Nephron (organoid): ENCODE measurements around the gene RNF214.
A peak's percentile ranks its signal among the peaks of the same experiment; 100 is the strongest.

ENCODE experiments used
- H3K27ac Mint-ChIP-seq, 3 experiments: 2 replicates each; pipeline ENCODE4 v1.8.0; 2020; ENCODE audit warnings: mixed read lengths in 3 of 3, mild to moderate bottlenecking in 2 of 3, moderate library complexity in 1 of 3
- H3K27me3 Mint-ChIP-seq: 2 replicates; pipeline ENCODE4 v1.8.0; 2021; ENCODE audit warnings: low read depth, mild to moderate bottlenecking, moderate library complexity, mixed read lengths
- H3K36me3 Mint-ChIP-seq: 2 replicates; pipeline ENCODE4 v1.8.0; 2020; ENCODE audit warnings: low read depth, mixed read lengths
- H3K4me1 Mint-ChIP-seq: 2 replicates; pipeline ENCODE4 v1.8.0; 2020; ENCODE audit warnings: mixed read lengths
- H3K4me3 Mint-ChIP-seq, 3 experiments: 2 replicates each; pipeline ENCODE4 v1.8.0; 2020; ENCODE audit warnings: mild to moderate bottlenecking in 3 of 3, mixed read lengths in 3 of 3, moderate library complexity in 2 of 3
- H3K9me3 Mint-ChIP-seq: 2 replicates; pipeline ENCODE4 v1.8.0; 2020; ENCODE audit warnings: mixed read lengths
- CTCF ChIP-seq, 3 experiments: fragments of 200-600 bp; sonication (generic); IDR thresholded peaks; one replicate each; pipeline ENCODE4 v1.5.0; 2021; ENCODE audit warnings: antibody characterized with exemption in 3 of 3; ENCODE audit not compliant: unreplicated experiment in 3 of 3

The RNF214 gene

GRCh38 chr11:117289795-117290194 is 57.3 kb downstream of the RNF214 start:
- peaks cover 82% of the 10 kb centered on the region for H3K36me3 Mint-ChIP-seq

GRCh38 chr11:117290809-117291396 is 58.4 kb downstream of the RNF214 start, which contains the start of gene BACE1-AS:
TSS of gene BACE1-AS (plus strand) at chr11:117291346.
- Mint-ChIP-seq H3K27ac (no peak within 1 kb of the TSS), H3K27me3 (no peaks in the 10 kb centered on the region), H3K4me3 (no peak within 1 kb of the TSS)

More at GRCh38 chr11:117289795-117290194, 57.3 kb downstream of the RNF214 start:
- no peaks in the 10 kb centered on the region for H3K4me1 Mint-ChIP-seq
- no peaks in the 10 kb centered on the region for H3K27me3 Mint-ChIP-seq
- H3K4me3 Mint-ChIP-seq, result no peak overlapping the region
- no peak for TF ChIP-seq CTCF (IDR thresholded peaks at IDR 0.05; ENCODE audit: unreplicated experiment in 3 of 3)
- no peak overlapping the region for H3K27ac Mint-ChIP-seq
- H3K9me3 Mint-ChIP-seq, result no peaks in the 10 kb centered on the region

GRCh38 chr11:117292616-117293015 is 60.1 kb downstream of the RNF214 start:
- H3K4me3 Mint-ChIP-seq, result no peak overlapping the region
- no peaks in the 10 kb centered on the region for H3K27me3 Mint-ChIP-seq
- H3K27ac Mint-ChIP-seq, result no peak overlapping the region
- H3K36me3 Mint-ChIP-seq, result peaks cover 63% of the 10 kb centered on the region
- peaks cover 4% of the 10 kb centered on the region for H3K4me1 Mint-ChIP-seq
- no peaks in the 10 kb centered on the region for H3K9me3 Mint-ChIP-seq
- no peak for TF ChIP-seq CTCF (IDR thresholded peaks at IDR 0.05; ENCODE audit: unreplicated experiment in 3 of 3)

More at GRCh38 chr11:117290809-117291396, 58.4 kb downstream of the RNF214 start, which contains the start of gene BACE1-AS:
- H3K4me1 Mint-ChIP-seq, result no peaks in the 10 kb centered on the region
- no peak for TF ChIP-seq CTCF (IDR thresholded peaks at IDR 0.05; ENCODE audit: unreplicated experiment in 3 of 3)
- H3K9me3 Mint-ChIP-seq, result no peaks in the 10 kb centered on the region
- H3K36me3 Mint-ChIP-seq, result peaks cover 75% of the 10 kb centered on the region

DNA sequence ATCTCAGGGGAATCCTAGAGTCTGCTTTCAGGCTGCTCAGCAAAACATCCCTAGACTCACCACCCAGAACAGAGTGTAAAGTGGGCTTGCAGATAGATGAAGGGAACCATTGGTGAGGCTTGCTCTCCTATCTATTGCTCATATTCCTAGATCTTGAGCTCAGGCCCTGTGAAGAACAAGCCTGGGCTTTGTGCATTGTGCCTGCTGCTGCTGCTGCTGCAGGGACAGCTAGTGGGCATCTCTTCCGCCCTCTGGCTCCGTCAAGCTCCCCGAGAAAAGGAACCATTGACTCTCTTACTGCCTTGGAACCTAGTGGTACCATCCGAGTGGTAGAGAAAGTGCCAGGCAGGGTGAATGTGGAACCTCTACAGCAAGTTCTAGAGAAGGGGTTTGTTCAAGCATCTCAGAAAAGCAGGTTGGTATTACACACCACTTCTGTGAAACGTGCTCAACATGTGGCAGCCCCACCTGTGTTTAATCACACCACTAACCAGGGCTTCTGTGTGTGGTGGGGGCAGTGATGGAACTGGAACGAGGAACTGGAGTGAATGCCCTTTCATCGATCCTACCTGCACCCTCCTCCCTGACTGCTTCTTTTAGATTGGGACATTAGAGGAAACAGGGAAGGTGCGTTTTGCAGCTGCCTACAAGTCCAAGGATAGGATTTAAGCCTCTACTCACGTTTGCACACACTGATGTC is 63.1 kb downstream of the RNF214 start:
- no peak for TF ChIP-seq CTCF (IDR thresholded peaks at IDR 0.05; ENCODE audit: unreplicated experiment in 3 of 3)
- H3K36me3 Mint-ChIP-seq, result peaks cover 35% of the 10 kb centered on the region
- H3K27ac Mint-ChIP-seq, result peak overlapping the region in 1 of 3 experiments; percentile 28
- no peaks in the 10 kb centered on the region for H3K9me3 Mint-ChIP-seq
- peaks cover 4% of the 10 kb centered on the region for H3K27me3 Mint-ChIP-seq
- H3K4me3 Mint-ChIP-seq, result no peak overlapping the region
- H3K4me1 Mint-ChIP-seq, result peaks cover 21% of the 10 kb centered on the region

DNA sequence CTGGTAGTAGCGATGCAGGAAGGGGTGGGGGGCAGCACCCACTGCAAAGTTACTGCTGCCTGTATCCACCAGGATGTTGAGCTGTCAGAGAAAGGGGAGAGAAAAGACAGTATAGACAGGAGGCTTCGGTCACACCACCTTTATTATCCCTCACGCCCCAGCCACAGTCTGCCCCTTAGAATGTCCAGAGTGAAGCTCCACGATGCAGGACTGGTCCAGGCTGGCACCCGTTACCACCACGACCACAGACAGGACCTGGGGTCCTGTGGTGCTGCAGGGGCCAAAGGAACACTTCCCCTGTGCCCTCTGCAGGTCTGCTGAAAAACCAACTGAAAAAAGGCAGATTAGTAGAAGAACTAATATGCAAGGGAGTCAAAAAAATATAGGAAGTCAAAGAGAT is 64.4 kb downstream of the RNF214 start:
- no peak for TF ChIP-seq CTCF (IDR thresholded peaks at IDR 0.05; ENCODE audit: unreplicated experiment in 3 of 3)
- Mint-ChIP-seq H3K27me3 (peaks cover 7% of the 10 kb centered on the region), H3K4me3 (no peak overlapping the region), H3K36me3 (peaks cover 22% of the 10 kb centered on the region), H3K9me3 (no peaks in the 10 kb centered on the region), H3K27ac (peak overlapping the region in 2 of 3 experiments; percentile 40 to 98), H3K4me1 (peaks cover 32% of the 10 kb centered on the region)
